Measurements from ENCODE around the gene CHL1.

- TF ChIP-seq CTCF (IDR thresholded peaks at IDR 0.05), result no peak
- no peak for TF ChIP-seq POLR2A (IDR thresholded peaks at IDR 0.05)
These were observed 44.9 kb upstream of the CHL1 start for GRCh38 chr3:151614-152189.

Data from body of pancreas (tissue), 4 donors.